ENCODE measurements around the gene PLIN4. TPM values are rescaled to one million over a fixed set of nuclear protein-coding genes. Genes with fewer than 3 reads are reported as not detected.

The PLIN4 gene
- total and polyA plus RNA-seq, 9 of the 15 experiments (the other 6 are each of a cell fraction or from before 2014, with no cell fraction given), result 0.04 to 0.16 (median 0.07) TPM; not detected in 3

DNA sequence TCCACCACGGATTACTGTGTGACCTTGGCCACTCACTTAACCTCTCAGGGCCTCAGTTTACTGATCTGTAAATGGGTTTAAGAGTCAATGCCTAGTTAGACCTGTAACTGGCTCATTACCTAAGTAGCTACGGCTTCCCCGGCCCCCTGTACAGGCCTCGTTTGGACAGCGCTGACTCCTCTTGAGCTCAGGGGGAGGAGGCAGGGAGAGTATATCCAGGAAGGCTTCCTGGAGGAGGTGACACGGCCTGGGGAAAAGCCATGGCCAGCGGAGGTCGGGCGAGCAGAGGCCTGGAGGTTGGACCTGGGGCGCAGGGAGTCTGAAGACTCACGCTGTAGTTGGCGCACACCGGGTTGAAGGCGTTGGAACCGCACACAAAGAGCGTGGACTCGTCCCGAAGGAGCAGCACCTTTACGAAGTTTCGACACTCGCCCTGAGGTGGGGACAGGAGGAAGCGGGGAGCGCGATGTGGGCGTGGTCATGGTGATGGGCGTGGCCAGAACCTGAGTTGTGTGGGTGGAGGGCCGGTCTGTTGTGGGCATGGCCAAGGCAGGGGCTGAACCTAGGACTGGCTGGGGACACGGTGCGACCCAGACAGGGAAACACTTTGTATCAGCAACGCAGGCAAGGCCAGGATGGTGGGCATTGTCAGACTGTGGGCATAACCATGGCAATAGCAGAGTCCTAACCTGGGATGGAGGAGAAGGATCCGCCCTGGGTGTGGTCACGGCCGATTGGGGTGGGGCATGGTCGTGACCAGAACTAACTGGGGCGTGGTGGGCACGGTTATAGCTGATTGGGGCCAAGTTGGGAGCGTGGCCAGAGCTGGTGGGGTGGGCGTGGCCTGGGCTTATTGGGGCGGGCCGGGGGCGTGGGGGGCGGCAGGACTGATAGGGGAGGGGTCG lies 37.6 kb upstream of the PLIN4 start (continued):
- TF ChIP-seq WHSC1 (IDR thresholded peaks at IDR 0.05; ENCODE audit: low read length) (no peak), NRF1 (conservative IDR thresholded peaks at IDR 0.05 in 1 of 2, IDR thresholded peaks at IDR 0.05 in 1 of 2) (peak; percentile 49 to 66; a peak in 3 of 4 replicates), ZNF699 (CRISPR knock-in tag; IDR thresholded peaks at IDR 0.05; ENCODE audit: insufficient replicate concordance) (no peak)
- TF ChIP-seq, protein P1, sequence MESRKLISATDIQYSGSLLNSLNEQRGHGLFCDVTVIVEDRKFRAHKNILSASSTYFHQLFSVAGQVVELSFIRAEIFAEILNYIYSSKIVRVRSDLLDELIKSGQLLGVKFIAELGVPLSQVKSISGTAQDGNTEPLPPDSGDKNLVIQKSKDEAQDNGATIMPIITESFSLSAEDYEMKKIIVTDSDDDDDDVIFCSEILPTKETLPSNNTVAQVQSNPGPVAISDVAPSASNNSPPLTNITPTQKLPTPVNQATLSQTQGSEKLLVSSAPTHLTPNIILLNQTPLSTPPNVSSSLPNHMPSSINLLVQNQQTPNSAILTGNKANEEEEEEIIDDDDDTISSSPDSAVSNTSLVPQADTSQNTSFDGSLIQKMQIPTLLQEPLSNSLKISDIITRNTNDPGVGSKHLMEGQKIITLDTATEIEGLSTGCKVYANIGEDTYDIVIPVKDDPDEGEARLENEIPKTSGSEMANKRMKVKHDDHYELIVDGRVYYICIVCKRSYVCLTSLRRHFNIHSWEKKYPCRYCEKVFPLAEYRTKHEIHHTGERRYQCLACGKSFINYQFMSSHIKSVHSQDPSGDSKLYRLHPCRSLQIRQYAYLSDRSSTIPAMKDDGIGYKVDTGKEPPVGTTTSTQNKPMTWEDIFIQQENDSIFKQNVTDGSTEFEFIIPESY (CRISPR knock-in tag; IDR thresholded peaks at IDR 0.05), result 0 out of 2 replicates have a peak, but pooled peaks have one; percentile 27

DNA sequence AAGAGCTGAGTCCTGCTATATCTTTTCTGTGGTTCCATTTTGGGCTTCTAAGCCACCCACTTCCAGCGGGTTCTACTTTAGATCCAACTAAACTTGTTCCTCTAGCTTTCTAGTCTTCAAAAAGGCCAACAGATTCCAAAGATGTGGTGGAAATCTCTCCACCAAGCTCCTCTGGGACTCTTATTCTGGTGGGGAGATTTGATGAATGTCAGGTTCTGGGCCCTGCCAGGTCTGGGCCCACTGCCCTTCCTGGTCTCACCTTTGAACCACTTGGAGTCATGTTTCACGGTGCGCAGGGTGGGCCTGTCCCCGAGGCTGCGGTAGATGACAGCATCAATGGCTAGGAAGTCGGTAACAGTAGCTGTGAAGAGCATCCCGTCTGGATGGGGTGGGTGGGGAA lies 36.4 kb upstream of the PLIN4 start:
- intact Hi-C loops (cut with micrococcal nuclease), result loop anchor here (5.0 kb wide), 1 partner anchor 83 kb away; the partner anchor contains the start of gene TNFAIP8L1
- no peak for ATAC-seq
- ChIA-PET POLR2A (interaction anchor here (0.6 kb wide), 1 partner anchor 13 kb away, joined by 3 read pairs; no protein-coding TSS in a partner anchor), CTCF (ENCODE audit: low intra/inter-chr PET ratio) (no interaction called here)
- Histone ChIP-seq H3K27ac (ENCODE audit: extremely low read depth, low read depth, low read length) (no peak overlapping the region), H2AFZ (ENCODE audit: low read depth, low read length) (no peak overlapping the region), H3K9ac (ENCODE audit: insufficient read depth in 1 of 2, low read depth in 2 of 2, low read length in 2 of 2) (no peak overlapping the region; a peak in 1 of 4 replicates), H3K79me2 (ENCODE audit: control insufficient read depth, insufficient read depth, low read length) (no peaks in the 10 kb centered on the region), H3K9me1 (ENCODE audit: control insufficient read depth, insufficient read depth, low read length) (no peaks in the 10 kb centered on the region), H3K36me3 (ENCODE audit: control insufficient read depth, insufficient read depth, low read length) (no peaks in the 10 kb centered on the region), H3K4me1 (replicated peaks in 1 of 2; ENCODE audit: control insufficient read depth in 2 of 2, insufficient read depth in 2 of 2, low read length in 2 of 2) (peaks cover 11 to 60% of the 10 kb centered on the region in 2 experiments), H3K27me3 (ENCODE audit: control insufficient read depth in 2 of 2, insufficient read depth in 2 of 2, low read length in 2 of 2) (no peaks in the 10 kb centered on the region), H4K20me1 (replicated peaks; ENCODE audit: control insufficient read depth, insufficient read depth, low read length) (no peaks in the 10 kb centered on the region), H3K4me3 (no peak overlapping the region), H3K4me2 (ENCODE audit: insufficient read depth, low read length) (no peak overlapping the region), H3K9me3 (replicated peaks; ENCODE audit: control insufficient read depth, insufficient read depth, low read depth, low read length) (no peaks in the 10 kb centered on the region)
- BruUV-seq (replicated peaks), result no TSS peak
- DNase-seq (ENCODE audit: extremely low read depth in 1 of 4, low spot score in 3 of 4), result no peak
- in situ Hi-C loops (cut with MboI), result no loop called here
- FAIRE-seq, result no peak
- WGBS (ENCODE audit: insufficient coverage, low coverage, missing lambda C conversion rate), result 22% methylated on average over 6 of the region's 7 CpGs
- TF ChIP-seq HDAC8 (tag; IDR thresholded peaks at IDR 0.05), result no peak
- no peak for TF ChIP-seq SREBF2 (CRISPR knock-in tag; IDR thresholded peaks at IDR 0.05)
- no peak for TF ChIP-seq TAF9B (IDR thresholded peaks at IDR 0.05; ENCODE audit: partially characterized antibody)
- TF ChIP-seq FOXA3 (CRISPR knock-in tag; conservative IDR thresholded peaks at IDR 0.05 in 1 of 2, IDR thresholded peaks at IDR 0.05 in 1 of 2), result no peak
- TF ChIP-seq, protein P2, sequence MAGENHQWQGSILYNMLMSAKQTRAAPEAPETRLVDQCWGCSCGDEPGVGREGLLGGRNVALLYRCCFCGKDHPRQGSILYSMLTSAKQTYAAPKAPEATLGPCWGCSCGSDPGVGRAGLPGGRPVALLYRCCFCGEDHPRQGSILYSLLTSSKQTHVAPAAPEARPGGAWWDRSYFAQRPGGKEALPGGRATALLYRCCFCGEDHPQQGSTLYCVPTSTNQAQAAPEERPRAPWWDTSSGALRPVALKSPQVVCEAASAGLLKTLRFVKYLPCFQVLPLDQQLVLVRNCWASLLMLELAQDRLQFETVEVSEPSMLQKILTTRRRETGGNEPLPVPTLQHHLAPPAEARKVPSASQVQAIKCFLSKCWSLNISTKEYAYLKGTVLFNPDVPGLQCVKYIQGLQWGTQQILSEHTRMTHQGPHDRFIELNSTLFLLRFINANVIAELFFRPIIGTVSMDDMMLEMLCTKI (IDR thresholded peaks at IDR 0.05; ENCODE audit: partially characterized antibody), result no peak
- TF ChIP-seq POLR2A (conservative IDR thresholded peaks at IDR 0.05), result no peak
- TF ChIP-seq, protein P3, sequence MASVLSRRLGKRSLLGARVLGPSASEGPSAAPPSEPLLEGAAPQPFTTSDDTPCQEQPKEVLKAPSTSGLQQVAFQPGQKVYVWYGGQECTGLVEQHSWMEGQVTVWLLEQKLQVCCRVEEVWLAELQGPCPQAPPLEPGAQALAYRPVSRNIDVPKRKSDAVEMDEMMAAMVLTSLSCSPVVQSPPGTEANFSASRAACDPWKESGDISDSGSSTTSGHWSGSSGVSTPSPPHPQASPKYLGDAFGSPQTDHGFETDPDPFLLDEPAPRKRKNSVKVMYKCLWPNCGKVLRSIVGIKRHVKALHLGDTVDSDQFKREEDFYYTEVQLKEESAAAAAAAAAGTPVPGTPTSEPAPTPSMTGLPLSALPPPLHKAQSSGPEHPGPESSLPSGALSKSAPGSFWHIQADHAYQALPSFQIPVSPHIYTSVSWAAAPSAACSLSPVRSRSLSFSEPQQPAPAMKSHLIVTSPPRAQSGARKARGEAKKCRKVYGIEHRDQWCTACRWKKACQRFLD (CRISPR knock-in tag; IDR thresholded peaks at IDR 0.05), result no peak
- TF ChIP-seq MYNN (IDR thresholded peaks at IDR 0.05), result peak; percentile 99
- TF ChIP-seq MYNN (CRISPR knock-in tag; IDR thresholded peaks at IDR 0.05), result peak; percentile 92
- no peak for TF ChIP-seq ZNF507 (tag; conservative IDR thresholded peaks at IDR 0.05)
- TF ChIP-seq TEAD4 (IDR thresholded peaks at IDR 0.05; ENCODE audit: low read length), result no peak
- no peak for TF ChIP-seq TEAD4 (CRISPR knock-in tag; IDR thresholded peaks at IDR 0.05; ENCODE audit: borderline replicate concordance)
- TF ChIP-seq BCOR (IDR thresholded peaks at IDR 0.05), result peak; percentile 64

All from K562 (cell line).